Astrocyte (in vitro differentiated cells and primary cell): ENCODE data around the gene CBFB. TPM values are rescaled to one million over a fixed set of nuclear protein-coding genes. Genes with fewer than 3 reads are reported as not detected.
A peak's percentile ranks its signal among the peaks of the same experiment; 100 is the strongest.

Experiments used
- DNase-seq: peaks from one replicate; pipeline ENCODE4 v3.0.0-alpha.2; 2010; ENCODE audit warnings: low read depth
- FAIRE-seq: peaks from 2 replicates; lab custom pipeline; 2011; peaks lifted over from hg19 to GRCh38; lab: Jason Lieb, UNC
- H2AFZ ChIP-seq: 2 replicates; pipeline ENCODE4 v1.6.0; 2012; ENCODE audit warnings: low read depth, low read length, inconsistent platforms
- H3K27ac ChIP-seq: 2 replicates; pipeline ENCODE4 v1.5.1; 2011; ENCODE audit warnings: low read depth, low read length, inconsistent platforms
- H3K27me3 ChIP-seq: 2 replicates; pipeline ENCODE4 v1.6.0; 2011; ENCODE audit warnings: low read length, inconsistent platforms; ENCODE audit not compliant: insufficient read depth
- H3K36me3 ChIP-seq: 2 replicates; pipeline ENCODE4 v1.5.1; 2011; ENCODE audit warnings: low read length, inconsistent platforms; ENCODE audit not compliant: insufficient read depth
- H3K4me1 ChIP-seq: 2 replicates; pipeline ENCODE4 v1.5.1; 2011; ENCODE audit warnings: low read length, inconsistent platforms; ENCODE audit not compliant: insufficient read depth
- H3K4me2 ChIP-seq: 2 replicates; pipeline ENCODE4 v1.6.0; 2012; ENCODE audit warnings: low read length, inconsistent platforms
- H3K4me3 ChIP-seq: 2 replicates; pipeline ENCODE4 v1.5.1; 2011; ENCODE audit warnings: low read depth, mild to moderate bottlenecking, low read length, inconsistent platforms; ENCODE audit not compliant: insufficient read depth
- H3K79me2 ChIP-seq: 2 replicates; pipeline ENCODE4 v1.6.0; 2012; ENCODE audit warnings: mild to moderate bottlenecking, low read length, inconsistent platforms; ENCODE audit not compliant: insufficient read depth
- H3K9ac ChIP-seq: 2 replicates; pipeline ENCODE4 v1.6.0; 2012; ENCODE audit warnings: mild to moderate bottlenecking, low read length, inconsistent platforms
- H3K9me3 ChIP-seq: 2 replicates; pipeline ENCODE4 v1.5.1; 2012; ENCODE audit warnings: low read depth, mild to moderate bottlenecking, low read length, inconsistent platforms; ENCODE audit not compliant: insufficient read depth
- H4K20me1 ChIP-seq: 2 replicates; pipeline ENCODE4 v1.6.0; 2012; ENCODE audit warnings: low read length, inconsistent platforms; ENCODE audit not compliant: insufficient read depth
- H3K27ac Mint-ChIP-seq: one replicate; pipeline ENCODE4 v1.8.0; 2021; ENCODE audit warnings: mild to moderate bottlenecking, mixed read lengths; ENCODE audit not compliant: unreplicated experiment
- H3K27me3 Mint-ChIP-seq: one replicate; pipeline ENCODE4 v1.8.0; 2021; ENCODE audit warnings: low read depth, mixed read lengths; ENCODE audit not compliant: unreplicated experiment
- H3K36me3 Mint-ChIP-seq: one replicate; pipeline ENCODE4 v1.8.0; 2021; ENCODE audit warnings: low read depth, mixed read lengths; ENCODE audit not compliant: unreplicated experiment
- H3K4me1 Mint-ChIP-seq: one replicate; pipeline ENCODE4 v1.8.0; 2021; ENCODE audit warnings: low read depth, mixed read lengths; ENCODE audit not compliant: unreplicated experiment
- H3K4me3 Mint-ChIP-seq: one replicate; pipeline ENCODE4 v1.8.0; 2021; ENCODE audit warnings: mild to moderate bottlenecking, moderate library complexity, mixed read lengths; ENCODE audit not compliant: unreplicated experiment
- H3K9me3 Mint-ChIP-seq: one replicate; pipeline ENCODE4 v1.8.0; 2021; ENCODE audit warnings: mild to moderate bottlenecking, mixed read lengths; ENCODE audit not compliant: unreplicated experiment
- EZH2 ChIP-seq: IDR thresholded peaks from 2 replicates; pipeline ENCODE4 v1.6.1; 2012; ENCODE audit warnings: mild to moderate bottlenecking, low read length, inconsistent platforms; ENCODE audit not compliant: insufficient read depth
- total RNA-seq: library from RNA; stranded (reverse); gene quantifications from 2 replicates; pipeline ENCODE4 v1.2.1, GENCODE V29; 2021
- TF ChIP-seq, protein P1 (sequence below): IDR thresholded peaks from 2 replicates; pipeline ENCODE4 v1.5.1; 2011; ENCODE audit warnings: low read depth, mild to moderate bottlenecking, inconsistent platforms, low read length, moderate library complexity; ENCODE audit not compliant: insufficient read depth

Gene CBFB
- total RNA-seq, 1 donor from 2014 or later, result 104 TPM

DNA sequence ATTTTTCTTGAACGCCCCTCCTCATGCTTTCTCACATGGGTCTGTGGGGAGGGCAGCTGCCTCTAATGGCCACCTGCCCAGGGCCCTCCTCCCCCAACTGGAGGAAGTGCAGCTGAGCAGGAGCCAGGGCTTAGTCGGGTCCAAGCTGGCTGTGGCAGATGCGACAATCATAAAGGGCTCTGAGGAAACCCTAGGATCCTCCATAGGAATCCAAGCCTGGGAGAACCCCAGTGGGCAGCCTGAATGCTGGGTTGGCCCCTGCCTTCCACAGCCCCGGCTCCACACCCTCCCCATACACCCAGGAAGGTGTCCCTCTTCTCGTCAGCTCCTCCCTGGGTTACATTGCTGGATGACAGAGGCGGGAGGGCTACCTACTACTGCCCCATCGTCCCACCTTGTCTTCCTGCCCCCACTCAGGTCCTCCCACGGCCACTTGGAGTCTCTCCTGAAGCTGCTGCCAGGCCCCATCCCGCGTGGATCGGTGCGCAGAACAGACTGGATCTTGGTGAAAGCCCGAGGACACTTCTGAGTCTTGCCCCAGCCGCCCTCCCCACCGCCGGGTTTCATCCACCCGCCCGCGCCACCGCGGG is 15.6 kb upstream of the CBFB start:
- FAIRE-seq (no peak), DNase-seq (no peak)
- Histone ChIP-seq H3K4me3 (peak overlapping the region; percentile 45), H3K36me3 (no peaks in the 10 kb centered on the region), H4K20me1 (no peaks in the 10 kb centered on the region), H3K79me2 (no peaks in the 10 kb centered on the region), H2AFZ (peak overlapping the region; percentile 75), H3K9ac (peak overlapping the region; percentile 45), H3K27me3 (peaks cover 3% of the 10 kb centered on the region), H3K4me1 (peaks cover 14% of the 10 kb centered on the region), H3K4me2 (peak overlapping the region; percentile 83), H3K9me3 (no peaks in the 10 kb centered on the region), H3K27ac (no peak overlapping the region)
- TF ChIP-seq, protein P1, sequence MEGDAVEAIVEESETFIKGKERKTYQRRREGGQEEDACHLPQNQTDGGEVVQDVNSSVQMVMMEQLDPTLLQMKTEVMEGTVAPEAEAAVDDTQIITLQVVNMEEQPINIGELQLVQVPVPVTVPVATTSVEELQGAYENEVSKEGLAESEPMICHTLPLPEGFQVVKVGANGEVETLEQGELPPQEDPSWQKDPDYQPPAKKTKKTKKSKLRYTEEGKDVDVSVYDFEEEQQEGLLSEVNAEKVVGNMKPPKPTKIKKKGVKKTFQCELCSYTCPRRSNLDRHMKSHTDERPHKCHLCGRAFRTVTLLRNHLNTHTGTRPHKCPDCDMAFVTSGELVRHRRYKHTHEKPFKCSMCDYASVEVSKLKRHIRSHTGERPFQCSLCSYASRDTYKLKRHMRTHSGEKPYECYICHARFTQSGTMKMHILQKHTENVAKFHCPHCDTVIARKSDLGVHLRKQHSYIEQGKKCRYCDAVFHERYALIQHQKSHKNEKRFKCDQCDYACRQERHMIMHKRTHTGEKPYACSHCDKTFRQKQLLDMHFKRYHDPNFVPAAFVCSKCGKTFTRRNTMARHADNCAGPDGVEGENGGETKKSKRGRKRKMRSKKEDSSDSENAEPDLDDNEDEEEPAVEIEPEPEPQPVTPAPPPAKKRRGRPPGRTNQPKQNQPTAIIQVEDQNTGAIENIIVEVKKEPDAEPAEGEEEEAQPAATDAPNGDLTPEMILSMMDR, result no peak
- TF ChIP-seq EZH2, result no peak
- Mint-ChIP-seq H3K36me3 (peaks cover 4% of the 10 kb centered on the region), H3K4me1 (peaks cover 3% of the 10 kb centered on the region), H3K27ac (no peak overlapping the region), H3K9me3 (peaks cover 2% of the 10 kb centered on the region), H3K27me3 (peaks cover 41% of the 10 kb centered on the region), H3K4me3 (no peak overlapping the region)

DNA sequence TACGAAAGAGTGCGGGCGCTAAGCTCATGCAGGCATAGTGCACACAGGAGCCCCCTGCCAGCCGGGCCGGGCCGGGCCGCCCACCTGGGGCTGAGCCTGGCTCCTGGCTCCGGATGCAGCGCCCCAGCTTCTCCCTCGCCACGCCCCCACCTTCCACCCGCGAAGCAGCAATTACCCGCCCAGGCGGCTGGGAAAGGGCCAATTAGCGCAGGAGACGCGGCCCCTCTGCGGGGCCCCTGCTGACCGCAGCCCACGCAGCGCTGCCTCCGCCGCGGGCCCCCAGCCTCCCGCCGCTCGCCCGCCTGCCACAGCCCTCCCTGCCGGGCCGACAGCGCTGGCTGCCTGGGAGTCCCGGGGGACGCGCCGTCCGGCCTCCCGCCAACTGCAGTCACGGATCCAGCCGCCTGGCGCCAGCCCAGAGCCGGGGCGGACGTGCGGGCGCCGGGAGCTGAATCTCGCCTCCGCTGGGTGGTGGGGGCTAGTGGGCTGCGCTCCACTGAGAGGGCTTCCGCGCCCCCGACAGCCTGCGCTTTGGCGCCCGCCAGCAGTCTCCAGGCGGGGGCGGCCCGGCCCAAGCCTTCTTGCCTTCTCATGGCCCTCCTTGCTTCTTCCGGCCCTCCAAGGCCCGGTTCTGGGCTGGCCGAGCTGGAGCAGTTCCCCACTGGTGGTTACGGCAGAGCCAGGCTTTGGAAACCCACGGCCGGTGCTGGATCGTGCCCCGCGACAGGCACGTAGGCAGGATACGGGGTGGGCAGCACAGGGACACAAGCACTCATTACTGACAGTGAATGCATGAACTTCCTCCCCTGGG is 14.9 kb upstream of the CBFB start:
- peaks cover 39% of the 10 kb centered on the region for H3K27me3 Mint-ChIP-seq
- no peak overlapping the region for H3K27ac Mint-ChIP-seq
- Histone ChIP-seq H3K4me1 (peaks cover 14% of the 10 kb centered on the region), H3K36me3 (no peaks in the 10 kb centered on the region), H3K9ac (peak overlapping the region; percentile 45), H3K4me2 (peak overlapping the region; percentile 83), H4K20me1 (no peaks in the 10 kb centered on the region), H3K27ac (no peak overlapping the region), H3K79me2 (no peaks in the 10 kb centered on the region), H3K9me3 (no peaks in the 10 kb centered on the region), H3K4me3 (peak overlapping the region; percentile 45), H3K27me3 (peaks cover 3% of the 10 kb centered on the region), H2AFZ (peak overlapping the region; percentile 75)
- no peak for FAIRE-seq
- peaks cover 3% of the 10 kb centered on the region for H3K4me1 Mint-ChIP-seq
- peaks cover 4% of the 10 kb centered on the region for H3K36me3 Mint-ChIP-seq
- peak; percentile 18 for DNase-seq
- H3K9me3 Mint-ChIP-seq, result peaks cover 2% of the 10 kb centered on the region
- H3K4me3 Mint-ChIP-seq, result no peak overlapping the region
- TF ChIP-seq EZH2, result no peak
- TF ChIP-seq, protein P1, result no peak
